Esophagus (tissue), 2 donors: Measurements from ENCODE around the gene IL16. TPM values are rescaled to one million over a fixed set of nuclear protein-coding genes. Genes with fewer than 3 reads are reported as not detected.

Experiments used
- H3K27ac ChIP-seq, 2 donors: one replicate each; pipeline ENCODE4 v1.5.1; 2013; ENCODE audit warnings: low read depth in 2 of 2, mild to moderate bottlenecking in 2 of 2, inconsistent platforms in 1 of 2, low read length in 1 of 2, moderate library complexity in 1 of 2
- H3K27me3 ChIP-seq, 2 donors: one replicate each; pipeline ENCODE4 v1.6.1; 2013; ENCODE audit warnings: low read length in 2 of 2, control low read depth in 1 of 2, mild to moderate bottlenecking in 1 of 2; ENCODE audit not compliant: insufficient read depth in 2 of 2, control insufficient read depth in 1 of 2
- H3K36me3 ChIP-seq, 2 donors: one replicate each; pipeline ENCODE4 v1.6.1; 2013; ENCODE audit warnings: low read length in 1 of 2; ENCODE audit not compliant: control insufficient read depth in 2 of 2, insufficient read depth in 2 of 2
- H3K4me1 ChIP-seq, 2 donors: one replicate each; pipeline ENCODE4 v1.6.1; 2013; ENCODE audit warnings: low read length in 1 of 2; ENCODE audit not compliant: control insufficient read depth in 2 of 2, insufficient read depth in 2 of 2
- H3K4me3 ChIP-seq, 2 donors: one replicate each; pipeline ENCODE4 v1.5.1; 2013; ENCODE audit warnings: low read length in 2 of 2, mild to moderate bottlenecking in 2 of 2, low read depth in 1 of 2, moderate library complexity in 1 of 2
- H3K9me3 ChIP-seq, 2 donors: one replicate each; pipeline ENCODE4 v1.6.1; 2013; ENCODE audit warnings: mild to moderate bottlenecking in 2 of 2, low read depth in 1 of 2, low read length in 1 of 2, moderate library complexity in 1 of 2; ENCODE audit not compliant: control insufficient read depth in 2 of 2, insufficient read depth in 1 of 2
- WGBS, 2 donors: extraction: QIAGEN DNeasy Blood & Tissue Kit; methylation state at CpG; one replicate each; pipeline ENCODE4 v1.1.7; 2013; 5-methylcytosine and 5-hydroxymethylcytosine counted together
- polyA plus RNA-seq, 2 donors: library from polyadenylated mRNA; stranded (reverse); fragments of 200-250 nt; gene quantifications; one replicate each; pipeline ENCODE4 v1.2.3, GENCODE V29; 2013
- donor health status: healthy with polysubstance abuse.
- donor health status: Bipolar disorder and iron deficiency.

IL16 gene
- polyA plus RNA-seq, 2 donors: 2.6 to 3.1 TPM

DNA sequence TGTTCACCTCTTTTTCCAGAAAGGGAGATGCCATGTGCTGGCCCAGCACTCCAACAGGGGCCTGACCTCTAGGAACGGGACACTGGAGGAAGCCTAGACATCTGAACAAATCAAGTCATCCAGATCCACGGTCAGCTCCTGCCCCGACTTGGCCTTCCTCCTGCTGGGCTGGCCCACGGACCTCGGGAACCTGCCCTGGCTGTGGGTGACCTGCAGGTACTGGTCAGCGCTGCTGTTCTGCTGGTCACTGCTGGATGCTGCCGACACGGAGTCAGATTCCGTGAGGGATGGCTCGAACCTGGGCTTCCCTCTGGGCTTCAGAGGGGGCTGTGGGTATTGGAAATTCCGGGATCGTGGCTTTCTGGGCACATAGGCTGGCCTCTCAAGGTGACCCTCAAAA, 135.6 kb downstream of the IL16 start:
- H3K4me1 ChIP-seq: no peaks in the 10 kb centered on the region
- H3K27ac ChIP-seq: no peak overlapping the region
- H3K9me3 ChIP-seq: no peaks in the 10 kb centered on the region
- no peaks in the 10 kb centered on the region for H3K36me3 ChIP-seq
- no peaks in the 10 kb centered on the region for H3K27me3 ChIP-seq
- WGBS, 2 donors: 96 to 98% methylated on average over 12 of the region's 12 CpGs
- no peak overlapping the region for H3K4me3 ChIP-seq

DNA sequence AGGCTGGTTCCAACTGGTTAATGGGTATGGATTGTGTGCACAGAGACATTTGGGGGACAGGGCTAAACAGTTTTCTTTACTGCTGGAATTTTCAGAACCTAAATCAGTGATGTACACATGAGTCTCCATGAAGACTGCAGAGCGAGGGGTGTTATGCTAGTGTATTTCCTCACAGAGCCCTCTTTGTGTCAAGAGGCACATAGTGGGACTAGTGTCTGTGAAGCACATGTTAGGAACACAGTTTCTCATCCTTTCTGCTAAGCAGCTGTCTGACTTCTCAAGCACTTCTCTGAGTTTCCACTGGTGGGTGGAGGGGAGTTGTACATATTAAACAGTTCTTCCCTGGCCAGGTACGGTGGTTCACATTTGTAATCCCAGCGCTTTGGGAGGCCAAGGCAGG, 136.7 kb downstream of the IL16 start:
- no peaks in the 10 kb centered on the region for H3K9me3 ChIP-seq
- no peak overlapping the region for H3K4me3 ChIP-seq
- H3K27me3 ChIP-seq: no peaks in the 10 kb centered on the region
- H3K36me3 ChIP-seq: no peaks in the 10 kb centered on the region
- no peak overlapping the region for H3K27ac ChIP-seq
- H3K4me1 ChIP-seq: no peaks in the 10 kb centered on the region
- 95% methylated on average over 3 of the region's 3 CpGs for WGBS, 2 donors

DNA sequence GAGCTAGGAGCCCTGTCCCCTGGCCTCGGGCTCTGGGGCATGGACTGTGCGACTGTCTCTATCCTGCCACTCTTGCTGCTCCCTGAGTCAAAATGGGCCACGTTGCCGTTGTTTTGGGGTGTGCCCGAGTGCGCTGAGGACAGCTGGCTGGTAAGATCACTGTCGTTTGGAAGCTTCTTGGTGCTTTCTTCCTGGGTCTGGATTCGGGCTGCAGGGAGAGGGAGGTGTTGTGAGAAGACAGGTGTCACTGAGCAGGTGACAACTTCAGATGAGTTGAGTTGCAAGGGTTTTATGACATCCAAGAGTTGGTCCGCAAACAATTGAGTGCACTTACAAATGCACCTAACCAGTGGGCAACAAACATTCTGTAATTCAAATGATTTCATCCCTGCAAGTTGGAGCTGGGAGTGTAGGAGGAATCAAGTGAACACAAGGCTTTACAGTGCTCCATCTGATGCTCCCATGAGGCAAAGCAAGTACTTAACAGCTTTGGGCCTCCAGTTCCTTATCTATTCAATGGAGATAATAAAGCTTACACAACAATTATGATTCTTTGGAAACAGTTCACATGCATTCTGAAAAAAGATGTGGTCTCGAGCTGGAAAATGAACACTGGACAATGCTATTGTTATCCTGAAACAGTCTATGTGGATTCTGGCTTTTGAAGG, 138.2 kb downstream of the IL16 start:
- no peaks in the 10 kb centered on the region for H3K36me3 ChIP-seq
- H3K9me3 ChIP-seq: no peaks in the 10 kb centered on the region
- H3K27ac ChIP-seq: no peak overlapping the region
- H3K4me1 ChIP-seq: no peaks in the 10 kb centered on the region
- WGBS, 2 donors: 81 to 90% methylated on average over 10 of the region's 10 CpGs
- H3K4me3 ChIP-seq: no peak overlapping the region
- H3K27me3 ChIP-seq: no peaks in the 10 kb centered on the region

DNA sequence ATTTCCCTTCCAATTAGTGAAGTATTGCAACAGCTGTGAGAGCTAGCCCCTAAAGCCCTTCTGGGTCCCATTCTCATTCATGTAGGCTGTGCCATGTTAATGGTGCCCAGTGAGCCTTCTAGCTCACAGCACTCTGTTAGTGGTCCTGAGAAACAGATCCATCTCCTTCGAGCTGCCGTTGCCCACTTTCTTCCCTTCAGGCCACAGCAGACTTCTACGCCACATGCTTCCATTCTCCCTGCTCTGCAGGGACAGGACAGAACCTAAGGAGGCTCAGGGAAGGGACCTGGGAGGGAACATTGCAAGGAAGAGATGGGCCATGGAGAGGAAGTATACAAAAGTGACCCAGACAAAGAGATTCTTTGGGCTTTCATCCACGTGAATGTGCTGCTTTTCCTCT, 139.0 kb downstream of the IL16 start:
- Histone ChIP-seq H3K27ac (no peak overlapping the region), H3K4me1 (no peaks in the 10 kb centered on the region), H3K9me3 (no peaks in the 10 kb centered on the region), H3K36me3 (no peaks in the 10 kb centered on the region), H3K27me3 (no peaks in the 10 kb centered on the region), H3K4me3 (no peak overlapping the region)
- WGBS, 2 donors: 92 to 93% methylated on average over 4 of the region's 4 CpGs

DNA sequence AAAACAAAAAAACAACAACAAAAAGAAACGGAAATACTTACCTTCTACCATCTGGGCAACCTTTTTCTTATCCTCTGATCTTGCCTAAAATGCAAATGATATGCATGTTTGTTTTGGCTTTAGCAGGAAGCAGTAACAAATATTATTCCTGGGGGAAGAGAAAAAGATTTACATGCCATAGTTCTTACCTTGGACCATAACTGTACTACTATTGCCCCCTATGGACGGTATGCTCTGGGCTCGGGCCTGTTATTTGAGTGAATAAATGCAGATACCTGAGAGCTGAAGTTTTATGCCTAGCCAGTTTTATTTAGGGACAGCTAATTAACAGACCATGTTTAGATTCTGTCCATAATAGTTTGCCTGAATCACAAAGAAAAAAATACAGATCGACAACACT, 139.9 kb downstream of the IL16 start:
- Histone ChIP-seq H3K36me3 (no peaks in the 10 kb centered on the region), H3K9me3 (no peaks in the 10 kb centered on the region), H3K4me1 (no peaks in the 10 kb centered on the region), H3K4me3 (no peak overlapping the region), H3K27me3 (no peaks in the 10 kb centered on the region), H3K27ac (no peak overlapping the region)
- WGBS, 2 donors: 89 to 91% methylated on average over 4 of the region's 4 CpGs

DNA sequence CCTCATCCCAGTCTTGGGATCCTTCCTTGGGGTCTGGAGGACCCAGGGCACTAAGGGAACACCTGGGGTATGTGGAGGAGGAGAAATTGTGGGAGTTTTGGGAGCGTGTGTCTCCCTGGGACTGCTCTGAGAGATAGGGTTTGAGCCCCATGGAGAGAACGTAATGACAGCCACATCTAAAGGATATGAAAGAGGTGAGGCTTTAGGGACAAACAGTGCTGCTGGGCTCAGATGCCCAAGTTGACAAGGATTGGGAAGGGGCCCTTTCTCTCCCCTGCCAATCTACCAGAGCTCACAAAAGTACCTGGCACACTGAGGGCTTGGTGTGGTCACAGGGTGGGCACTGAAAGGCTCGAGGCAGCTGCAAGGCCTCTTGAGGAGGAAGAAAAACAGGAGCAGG, 140.6 kb downstream of the IL16 start:
- H3K36me3 ChIP-seq: no peaks in the 10 kb centered on the region
- H3K9me3 ChIP-seq: no peaks in the 10 kb centered on the region
- no peaks in the 10 kb centered on the region for H3K27me3 ChIP-seq
- H3K27ac ChIP-seq: no peak overlapping the region
- WGBS, 2 donors: 82 to 88% methylated on average over 3 of the region's 3 CpGs
- no peak overlapping the region for H3K4me3 ChIP-seq
- H3K4me1 ChIP-seq: no peaks in the 10 kb centered on the region

DNA sequence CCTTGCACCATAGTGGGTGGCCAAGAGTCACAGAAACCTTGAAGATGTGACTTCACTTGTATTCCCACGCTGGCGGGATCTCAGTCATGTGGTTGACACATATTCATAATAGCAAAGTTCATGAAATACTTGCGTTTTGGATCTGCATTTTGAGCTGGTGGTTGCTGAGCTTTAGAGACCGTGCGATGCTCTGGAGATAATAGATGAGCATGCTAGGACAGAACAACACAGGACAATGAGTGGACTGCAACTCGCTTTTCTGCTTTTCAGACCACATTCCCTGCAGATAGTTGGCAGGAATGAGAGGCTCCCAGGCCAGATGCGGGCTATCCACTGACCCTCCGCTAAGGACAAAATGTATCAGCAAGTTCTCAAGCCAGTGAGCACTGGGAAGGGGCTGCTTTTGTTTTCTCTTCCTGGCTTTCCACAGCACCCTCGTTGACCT, 141.1 kb downstream of the IL16 start:
- H3K36me3 ChIP-seq: no peaks in the 10 kb centered on the region
- WGBS, 2 donors: 70 to 73% methylated on average over 9 of the region's 9 CpGs
- no peaks in the 10 kb centered on the region for H3K9me3 ChIP-seq
- H3K27ac ChIP-seq: no peak overlapping the region
- H3K27me3 ChIP-seq: no peaks in the 10 kb centered on the region
- no peaks in the 10 kb centered on the region for H3K4me1 ChIP-seq
- H3K4me3 ChIP-seq: no peak overlapping the region

DNA sequence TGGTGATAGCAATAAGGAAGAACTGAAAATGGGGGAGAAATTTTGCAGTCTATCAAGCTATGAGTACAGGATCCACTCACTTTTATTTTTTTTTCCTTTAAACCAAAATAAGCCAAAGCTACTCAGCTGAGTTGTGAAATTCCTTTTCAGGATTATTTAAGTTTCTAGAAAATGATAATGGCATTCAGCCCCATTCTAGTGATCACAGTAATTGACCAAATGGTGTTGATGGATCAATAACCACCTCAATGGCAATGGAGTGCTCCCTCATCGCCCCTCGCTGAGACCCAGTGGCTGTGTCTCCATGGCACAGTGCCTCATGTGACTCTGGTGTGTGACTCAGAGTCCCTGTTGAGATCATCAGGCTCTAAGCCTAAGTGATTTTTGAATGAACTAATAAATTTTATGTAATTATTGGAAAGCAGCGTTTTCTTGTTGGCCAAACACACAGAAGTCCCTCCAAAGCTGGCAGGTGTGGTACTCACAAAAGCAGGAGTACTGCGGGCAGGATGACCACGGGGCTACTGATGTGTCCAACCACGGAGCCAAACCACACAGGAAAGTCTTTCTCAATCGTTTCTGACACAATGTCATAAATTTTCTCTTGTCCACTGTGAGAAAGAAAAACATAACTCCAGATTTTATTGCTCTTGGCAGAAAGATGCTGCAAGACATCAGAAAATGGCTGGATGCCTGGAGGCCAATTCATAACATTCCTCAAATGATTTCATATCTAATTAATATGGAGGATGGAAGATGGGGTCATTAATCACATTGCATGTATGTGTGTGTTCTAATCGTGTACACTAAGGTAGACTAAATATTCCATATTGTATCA, 141.7 kb downstream of the IL16 start:
- H3K27me3 ChIP-seq: no peaks in the 10 kb centered on the region
- no peaks in the 10 kb centered on the region for H3K9me3 ChIP-seq
- H3K4me1 ChIP-seq: no peaks in the 10 kb centered on the region
- H3K27ac ChIP-seq: no peak overlapping the region
- no peak overlapping the region for H3K4me3 ChIP-seq
- no peaks in the 10 kb centered on the region for H3K36me3 ChIP-seq
- 45% methylated on average over 8 of the region's 8 CpGs for WGBS, 2 donors

DNA sequence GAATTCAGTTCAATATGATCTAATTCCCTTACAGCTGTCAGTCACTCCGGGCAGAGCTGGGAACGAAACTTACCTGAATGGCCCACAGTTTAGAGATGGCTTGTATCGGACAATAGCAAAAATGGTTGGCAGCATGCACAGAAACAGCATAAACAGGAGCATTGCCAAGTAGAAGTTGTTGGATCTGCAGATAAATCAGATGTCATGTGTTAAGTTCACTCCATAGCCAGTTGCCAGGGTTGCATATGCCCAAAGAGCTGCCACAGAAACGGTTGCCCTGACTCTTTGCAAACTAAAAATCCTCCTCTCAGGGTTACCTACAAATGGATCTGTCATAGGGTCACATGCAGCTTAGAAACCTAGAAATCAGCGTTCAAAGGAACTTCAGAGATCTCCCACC, 142.6 kb downstream of the IL16 start:
- Histone ChIP-seq H3K4me1 (no peaks in the 10 kb centered on the region), H3K4me3 (no peak overlapping the region), H3K27ac (no peak overlapping the region), H3K36me3 (no peaks in the 10 kb centered on the region), H3K9me3 (no peaks in the 10 kb centered on the region), H3K27me3 (peaks cover 0 to under 1% of the 10 kb centered on the region in 2 donors)
- 69 to 76% methylated on average over 5 of the region's 5 CpGs for WGBS, 2 donors

DNA sequence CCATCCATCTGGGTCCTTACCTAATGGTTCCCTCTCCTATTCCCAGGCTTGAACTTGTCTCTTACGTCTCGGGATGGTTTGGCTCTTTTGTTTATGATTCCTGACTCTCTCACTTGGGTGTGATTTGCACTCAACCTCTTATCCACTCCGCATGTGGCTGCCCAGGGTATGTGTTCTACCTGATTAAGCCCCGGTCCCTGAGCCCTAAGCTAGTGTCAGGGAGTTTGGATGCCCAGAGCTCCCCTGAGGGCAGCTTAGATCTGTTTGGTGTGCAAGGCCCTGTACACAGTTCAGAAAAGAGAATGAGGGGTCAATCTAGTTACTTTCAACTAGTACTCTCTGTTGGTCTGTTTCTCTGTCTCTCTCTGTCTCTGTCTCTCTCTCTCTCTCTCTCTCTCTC, 143.2 kb downstream of the IL16 start:
- no peak overlapping the region for H3K27ac ChIP-seq
- H3K27me3 ChIP-seq: peaks cover 0 to 4% of the 10 kb centered on the region in 2 donors
- no peaks in the 10 kb centered on the region for H3K4me1 ChIP-seq
- H3K9me3 ChIP-seq: no peaks in the 10 kb centered on the region
- no peaks in the 10 kb centered on the region for H3K36me3 ChIP-seq
- H3K4me3 ChIP-seq: no peak overlapping the region
- WGBS, 2 donors: 80 to 84% methylated on average over 4 of the region's 4 CpGs
